HFF-Myc (cell line): Measurements from ENCODE around the gene PARD6G.

ENCODE experiments used
- DNase-seq: peaks from one replicate; pipeline ENCODE4 v3.0.0-alpha.2; 2011; ENCODE audit warnings: low read depth; ENCODE audit errors: extremely low read depth
- H3K4me3 ChIP-seq: replicated peaks from 2 replicates; pipeline ENCODE4 v1.5.1; 2011; ENCODE audit warnings: low read depth, mild to moderate bottlenecking, control low read depth, low read length
- TF ChIP-seq, protein P1 (sequence below): IDR thresholded peaks from 2 replicates; pipeline ENCODE4 v1.5.1; 2012; ENCODE audit warnings: mild to moderate bottlenecking, low read depth, low read length, control low read depth; ENCODE audit errors: missing control alignments

Gene PARD6G

GRCh38 chr18:80115035-80115434 lies 132.3 kb downstream of the PARD6G start:
- TF ChIP-seq, protein P1, sequence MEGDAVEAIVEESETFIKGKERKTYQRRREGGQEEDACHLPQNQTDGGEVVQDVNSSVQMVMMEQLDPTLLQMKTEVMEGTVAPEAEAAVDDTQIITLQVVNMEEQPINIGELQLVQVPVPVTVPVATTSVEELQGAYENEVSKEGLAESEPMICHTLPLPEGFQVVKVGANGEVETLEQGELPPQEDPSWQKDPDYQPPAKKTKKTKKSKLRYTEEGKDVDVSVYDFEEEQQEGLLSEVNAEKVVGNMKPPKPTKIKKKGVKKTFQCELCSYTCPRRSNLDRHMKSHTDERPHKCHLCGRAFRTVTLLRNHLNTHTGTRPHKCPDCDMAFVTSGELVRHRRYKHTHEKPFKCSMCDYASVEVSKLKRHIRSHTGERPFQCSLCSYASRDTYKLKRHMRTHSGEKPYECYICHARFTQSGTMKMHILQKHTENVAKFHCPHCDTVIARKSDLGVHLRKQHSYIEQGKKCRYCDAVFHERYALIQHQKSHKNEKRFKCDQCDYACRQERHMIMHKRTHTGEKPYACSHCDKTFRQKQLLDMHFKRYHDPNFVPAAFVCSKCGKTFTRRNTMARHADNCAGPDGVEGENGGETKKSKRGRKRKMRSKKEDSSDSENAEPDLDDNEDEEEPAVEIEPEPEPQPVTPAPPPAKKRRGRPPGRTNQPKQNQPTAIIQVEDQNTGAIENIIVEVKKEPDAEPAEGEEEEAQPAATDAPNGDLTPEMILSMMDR: no peak
- DNase-seq: no peak
- H3K4me3 ChIP-seq: no peak overlapping the region

GRCh38 chr18:80112624-80113248 lies 134.6 kb downstream of the PARD6G start:
- TF ChIP-seq, protein P1: no peak
- no peak overlapping the region for H3K4me3 ChIP-seq
- DNase-seq: no peak

DNA sequence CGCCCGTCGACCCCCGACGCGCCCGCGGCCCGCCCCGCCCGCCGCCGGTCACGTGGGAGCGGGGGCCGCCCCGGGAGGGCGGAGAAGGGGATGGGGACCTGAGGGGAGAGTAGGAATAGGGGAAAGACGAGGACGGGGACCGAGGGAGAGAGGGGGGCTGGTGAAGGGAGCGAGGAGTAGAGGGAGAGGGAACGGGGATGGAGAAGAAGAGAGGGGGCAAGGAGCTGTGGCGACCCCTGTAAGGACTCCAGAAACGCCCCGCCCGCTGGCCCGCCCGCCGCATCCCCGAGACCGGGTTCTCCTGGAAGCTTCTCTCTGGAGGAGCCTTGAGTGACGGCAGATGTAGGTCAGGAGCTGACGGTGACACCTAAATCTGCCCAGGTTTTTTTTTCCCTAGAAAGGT lies 137.6 kb downstream of the PARD6G start:
- H3K4me3 ChIP-seq: peak overlapping the region; percentile 49
- TF ChIP-seq, protein P1: no peak
- DNase-seq: no peak

- TF ChIP-seq, protein P1: no peak
- H3K4me3 ChIP-seq: peak within 1 kb of the TSS; percentile 49
- peak; percentile 95 for DNase-seq
Observed at GRCh38 chr18:80108739-80109675, 138.3 kb downstream of the PARD6G start, which contains the start of gene ADNP2. Gene ADNP2 (plus strand): TSS chr18:80109262. CDS start chr18:80117543, 8,281 bp downstream.

- H3K4me3 ChIP-seq: no peak overlapping the region
- no peak for DNase-seq
- TF ChIP-seq, protein P1: no peak
Observed at GRCh38 chr18:80108121-80108536, 139.2 kb downstream of the PARD6G start.

DNA sequence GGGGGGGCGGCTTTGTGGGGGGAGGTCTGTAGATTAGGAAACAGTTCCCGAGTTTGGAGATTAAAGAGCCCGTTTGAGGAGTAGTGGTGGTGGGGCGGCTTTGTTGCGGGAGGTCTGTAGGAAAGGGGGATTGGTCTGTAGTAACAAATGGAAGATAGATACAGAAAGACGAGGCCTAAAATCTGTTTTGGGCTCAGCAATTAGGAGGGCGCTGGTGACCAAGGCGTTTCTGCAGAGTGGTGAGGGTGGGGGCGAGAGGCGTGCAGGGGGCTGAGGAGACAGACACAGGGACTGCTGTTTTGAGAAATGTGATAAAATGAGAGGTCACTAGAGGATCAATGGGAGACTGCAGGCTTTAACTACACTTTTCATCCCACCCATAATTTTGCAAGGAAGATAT lies 139.9 kb downstream of the PARD6G start:
- TF ChIP-seq, protein P1: no peak
- H3K4me3 ChIP-seq: no peak overlapping the region
- no peak for DNase-seq
